Measurements from ENCODE around the gene RNF225.

DNA sequence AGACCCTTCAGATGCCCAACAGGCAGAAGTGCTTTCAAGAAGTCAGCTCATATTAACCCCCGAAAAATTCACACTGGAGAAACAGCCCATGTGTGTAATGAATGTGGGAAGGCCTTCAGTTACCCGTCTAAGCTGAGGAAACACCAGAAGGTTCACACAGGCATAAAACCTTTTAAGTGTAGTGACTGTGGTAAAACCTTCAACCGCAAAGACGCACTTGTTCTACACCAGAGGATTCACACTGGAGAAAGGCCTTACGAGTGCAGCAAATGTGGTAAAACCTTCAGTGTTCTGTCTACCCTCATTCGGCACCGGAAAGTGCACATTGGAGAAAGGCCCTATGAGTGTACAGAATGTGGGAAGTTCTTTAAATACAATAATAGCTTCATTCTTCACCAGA, 21.6 kb downstream of the RNF225 start:
- TF ChIP-seq JUND (IDR thresholded peaks at IDR 0.05) (no peak), NRF1 (IDR thresholded peaks at IDR 0.05; ENCODE audit: low read depth, low read length) (no peak), SIN3A (IDR thresholded peaks at IDR 0.05; ENCODE audit: borderline replicate concordance, low read depth, low read length) (no peak), EZH2phosphoT487 (IDR thresholded peaks at IDR 0.05; ENCODE audit: borderline replicate concordance, low read depth) (no peak), FOXM1 (IDR thresholded peaks at IDR 0.05; ENCODE audit: low read depth) (no peak), RAD21 (IDR thresholded peaks at IDR 0.05; ENCODE audit: low read length) (no peak), TEAD4 (IDR thresholded peaks at IDR 0.05; ENCODE audit: borderline replicate concordance, insufficient read depth) (no peak), SMC3 (IDR thresholded peaks at IDR 0.05; ENCODE audit: low read depth, low read length) (no peak), POLR2AphosphoS5 (IDR thresholded peaks at IDR 0.05; ENCODE audit: low read depth, low read length) (no peak)
- TF ChIP-seq, protein P1, sequence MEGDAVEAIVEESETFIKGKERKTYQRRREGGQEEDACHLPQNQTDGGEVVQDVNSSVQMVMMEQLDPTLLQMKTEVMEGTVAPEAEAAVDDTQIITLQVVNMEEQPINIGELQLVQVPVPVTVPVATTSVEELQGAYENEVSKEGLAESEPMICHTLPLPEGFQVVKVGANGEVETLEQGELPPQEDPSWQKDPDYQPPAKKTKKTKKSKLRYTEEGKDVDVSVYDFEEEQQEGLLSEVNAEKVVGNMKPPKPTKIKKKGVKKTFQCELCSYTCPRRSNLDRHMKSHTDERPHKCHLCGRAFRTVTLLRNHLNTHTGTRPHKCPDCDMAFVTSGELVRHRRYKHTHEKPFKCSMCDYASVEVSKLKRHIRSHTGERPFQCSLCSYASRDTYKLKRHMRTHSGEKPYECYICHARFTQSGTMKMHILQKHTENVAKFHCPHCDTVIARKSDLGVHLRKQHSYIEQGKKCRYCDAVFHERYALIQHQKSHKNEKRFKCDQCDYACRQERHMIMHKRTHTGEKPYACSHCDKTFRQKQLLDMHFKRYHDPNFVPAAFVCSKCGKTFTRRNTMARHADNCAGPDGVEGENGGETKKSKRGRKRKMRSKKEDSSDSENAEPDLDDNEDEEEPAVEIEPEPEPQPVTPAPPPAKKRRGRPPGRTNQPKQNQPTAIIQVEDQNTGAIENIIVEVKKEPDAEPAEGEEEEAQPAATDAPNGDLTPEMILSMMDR (IDR thresholded peaks at IDR 0.05), result no peak
- TF ChIP-seq, protein P2, sequence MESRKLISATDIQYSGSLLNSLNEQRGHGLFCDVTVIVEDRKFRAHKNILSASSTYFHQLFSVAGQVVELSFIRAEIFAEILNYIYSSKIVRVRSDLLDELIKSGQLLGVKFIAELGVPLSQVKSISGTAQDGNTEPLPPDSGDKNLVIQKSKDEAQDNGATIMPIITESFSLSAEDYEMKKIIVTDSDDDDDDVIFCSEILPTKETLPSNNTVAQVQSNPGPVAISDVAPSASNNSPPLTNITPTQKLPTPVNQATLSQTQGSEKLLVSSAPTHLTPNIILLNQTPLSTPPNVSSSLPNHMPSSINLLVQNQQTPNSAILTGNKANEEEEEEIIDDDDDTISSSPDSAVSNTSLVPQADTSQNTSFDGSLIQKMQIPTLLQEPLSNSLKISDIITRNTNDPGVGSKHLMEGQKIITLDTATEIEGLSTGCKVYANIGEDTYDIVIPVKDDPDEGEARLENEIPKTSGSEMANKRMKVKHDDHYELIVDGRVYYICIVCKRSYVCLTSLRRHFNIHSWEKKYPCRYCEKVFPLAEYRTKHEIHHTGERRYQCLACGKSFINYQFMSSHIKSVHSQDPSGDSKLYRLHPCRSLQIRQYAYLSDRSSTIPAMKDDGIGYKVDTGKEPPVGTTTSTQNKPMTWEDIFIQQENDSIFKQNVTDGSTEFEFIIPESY (IDR thresholded peaks at IDR 0.05; ENCODE audit: borderline replicate concordance, low read depth), result no peak
- TF ChIP-seq, protein P3, sequence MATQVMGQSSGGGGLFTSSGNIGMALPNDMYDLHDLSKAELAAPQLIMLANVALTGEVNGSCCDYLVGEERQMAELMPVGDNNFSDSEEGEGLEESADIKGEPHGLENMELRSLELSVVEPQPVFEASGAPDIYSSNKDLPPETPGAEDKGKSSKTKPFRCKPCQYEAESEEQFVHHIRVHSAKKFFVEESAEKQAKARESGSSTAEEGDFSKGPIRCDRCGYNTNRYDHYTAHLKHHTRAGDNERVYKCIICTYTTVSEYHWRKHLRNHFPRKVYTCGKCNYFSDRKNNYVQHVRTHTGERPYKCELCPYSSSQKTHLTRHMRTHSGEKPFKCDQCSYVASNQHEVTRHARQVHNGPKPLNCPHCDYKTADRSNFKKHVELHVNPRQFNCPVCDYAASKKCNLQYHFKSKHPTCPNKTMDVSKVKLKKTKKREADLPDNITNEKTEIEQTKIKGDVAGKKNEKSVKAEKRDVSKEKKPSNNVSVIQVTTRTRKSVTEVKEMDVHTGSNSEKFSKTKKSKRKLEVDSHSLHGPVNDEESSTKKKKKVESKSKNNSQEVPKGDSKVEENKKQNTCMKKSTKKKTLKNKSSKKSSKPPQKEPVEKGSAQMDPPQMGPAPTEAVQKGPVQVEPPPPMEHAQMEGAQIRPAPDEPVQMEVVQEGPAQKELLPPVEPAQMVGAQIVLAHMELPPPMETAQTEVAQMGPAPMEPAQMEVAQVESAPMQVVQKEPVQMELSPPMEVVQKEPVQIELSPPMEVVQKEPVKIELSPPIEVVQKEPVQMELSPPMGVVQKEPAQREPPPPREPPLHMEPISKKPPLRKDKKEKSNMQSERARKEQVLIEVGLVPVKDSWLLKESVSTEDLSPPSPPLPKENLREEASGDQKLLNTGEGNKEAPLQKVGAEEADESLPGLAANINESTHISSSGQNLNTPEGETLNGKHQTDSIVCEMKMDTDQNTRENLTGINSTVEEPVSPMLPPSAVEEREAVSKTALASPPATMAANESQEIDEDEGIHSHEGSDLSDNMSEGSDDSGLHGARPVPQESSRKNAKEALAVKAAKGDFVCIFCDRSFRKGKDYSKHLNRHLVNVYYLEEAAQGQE (IDR thresholded peaks at IDR 0.05; ENCODE audit: low read depth, low read length), result no peak
- TF ChIP-seq, protein P4, sequence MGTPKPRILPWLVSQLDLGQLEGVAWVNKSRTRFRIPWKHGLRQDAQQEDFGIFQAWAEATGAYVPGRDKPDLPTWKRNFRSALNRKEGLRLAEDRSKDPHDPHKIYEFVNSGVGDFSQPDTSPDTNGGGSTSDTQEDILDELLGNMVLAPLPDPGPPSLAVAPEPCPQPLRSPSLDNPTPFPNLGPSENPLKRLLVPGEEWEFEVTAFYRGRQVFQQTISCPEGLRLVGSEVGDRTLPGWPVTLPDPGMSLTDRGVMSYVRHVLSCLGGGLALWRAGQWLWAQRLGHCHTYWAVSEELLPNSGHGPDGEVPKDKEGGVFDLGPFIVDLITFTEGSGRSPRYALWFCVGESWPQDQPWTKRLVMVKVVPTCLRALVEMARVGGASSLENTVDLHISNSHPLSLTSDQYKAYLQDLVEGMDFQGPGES (IDR thresholded peaks at IDR 0.05; ENCODE audit: low read depth, low read length), result no peak
- TF ChIP-seq, protein P5, sequence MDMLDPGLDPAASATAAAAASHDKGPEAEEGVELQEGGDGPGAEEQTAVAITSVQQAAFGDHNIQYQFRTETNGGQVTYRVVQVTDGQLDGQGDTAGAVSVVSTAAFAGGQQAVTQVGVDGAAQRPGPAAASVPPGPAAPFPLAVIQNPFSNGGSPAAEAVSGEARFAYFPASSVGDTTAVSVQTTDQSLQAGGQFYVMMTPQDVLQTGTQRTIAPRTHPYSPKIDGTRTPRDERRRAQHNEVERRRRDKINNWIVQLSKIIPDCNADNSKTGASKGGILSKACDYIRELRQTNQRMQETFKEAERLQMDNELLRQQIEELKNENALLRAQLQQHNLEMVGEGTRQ (IDR thresholded peaks at IDR 0.05; ENCODE audit: borderline replicate concordance, low read depth, low read length), result no peak

All from SK-N-SH (cell line).